MG63 (cell line): ENCODE results near the gene TMEM106B. TPM values are rescaled to one million over a fixed set of nuclear protein-coding genes. Genes with fewer than 3 reads are reported as not detected.

ENCODE experiments used
- DNase-seq: peaks from one replicate; pipeline ENCODE4 v3.0.0-alpha.2; 2020
- H3K27me3 ChIP-seq: fragments of 250-450 bp; sonication (Bioruptor Pico); 2 replicates; pipeline ENCODE4 v1.5.1; 2020; ENCODE audit warnings: mild to moderate bottlenecking, moderate library complexity
- H3K36me3 ChIP-seq: fragments of 250-450 bp; sonication (Bioruptor Pico); 2 replicates; pipeline ENCODE4 v1.5.1; 2020; ENCODE audit warnings: mild to moderate bottlenecking, moderate library complexity
- H3K4me3 ChIP-seq: fragments of 250-450 bp; sonication (Bioruptor Pico); 2 replicates; pipeline ENCODE4 v1.5.1; 2020; ENCODE audit warnings: mild to moderate bottlenecking, moderate library complexity
- H3K9me3 ChIP-seq: fragments of 250-450 bp; sonication (Bioruptor Pico); 2 replicates; pipeline ENCODE4 v1.5.1; 2020; ENCODE audit warnings: mild to moderate bottlenecking, moderate library complexity
- total RNA-seq: library from RNA; depleted of rRNA; stranded (reverse); fragments of >200 nt; shearing (Covaris generic); gene quantifications from 2 replicates; pipeline ENCODE4 v1.2.3, GENCODE V29; 2014; ENCODE audit warnings: low replicate concordance; rRNA removed

Gene TMEM106B
- total RNA-seq, 1 experiment from 2014 or later, result 37.2 TPM

DNA sequence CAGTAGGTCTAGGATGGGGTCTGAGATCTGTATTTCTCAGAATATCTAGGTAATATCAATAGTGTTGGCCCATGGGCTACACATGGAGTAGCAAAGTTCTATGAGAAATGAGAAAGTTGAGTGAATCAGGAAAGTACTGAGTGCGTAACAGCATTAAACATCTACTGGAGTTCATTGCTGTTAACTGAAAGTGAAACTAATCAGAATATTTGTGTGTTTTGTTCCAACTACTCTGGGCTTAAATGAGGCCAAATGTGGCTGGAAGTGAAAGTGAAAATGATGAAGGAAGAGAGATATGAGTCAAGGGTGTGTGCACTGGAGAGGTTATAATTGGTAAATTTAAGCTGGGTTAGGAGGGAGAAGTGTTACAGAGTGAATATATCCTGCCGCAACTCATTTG lies 46.5 kb downstream of the TMEM106B start:
- no peak for DNase-seq

DNA sequence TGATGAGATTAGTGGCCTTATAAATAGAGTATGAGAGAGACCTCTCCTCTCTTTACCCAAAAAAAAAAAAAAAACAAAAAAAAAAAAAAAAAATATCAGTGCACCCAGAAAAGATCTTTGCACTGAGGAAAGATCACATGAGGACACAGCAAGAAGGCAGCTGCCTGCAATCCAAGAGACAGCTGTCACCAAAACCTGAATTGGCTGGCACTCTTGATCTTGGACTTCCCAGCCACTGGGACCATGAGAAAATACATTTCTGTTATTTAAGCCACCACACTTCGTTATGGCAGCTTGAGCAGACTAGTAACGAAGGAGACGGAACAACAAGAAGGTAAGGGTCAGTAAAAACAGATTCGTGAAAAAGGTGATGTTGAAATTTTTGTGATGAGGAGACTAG lies 47.0 kb downstream of the TMEM106B start:
- DNase-seq, result no peak
- Histone ChIP-seq H3K27me3 (no peaks in the 10 kb centered on the region), H3K4me3 (no peak overlapping the region), H3K9me3 (no peaks in the 10 kb centered on the region), H3K36me3 (no peaks in the 10 kb centered on the region)

More for the DNA sequence above, 46.5 kb downstream of the TMEM106B start:
- Histone ChIP-seq H3K27me3 (no peaks in the 10 kb centered on the region), H3K36me3 (no peaks in the 10 kb centered on the region), H3K9me3 (no peaks in the 10 kb centered on the region), H3K4me3 (no peak overlapping the region)

DNA sequence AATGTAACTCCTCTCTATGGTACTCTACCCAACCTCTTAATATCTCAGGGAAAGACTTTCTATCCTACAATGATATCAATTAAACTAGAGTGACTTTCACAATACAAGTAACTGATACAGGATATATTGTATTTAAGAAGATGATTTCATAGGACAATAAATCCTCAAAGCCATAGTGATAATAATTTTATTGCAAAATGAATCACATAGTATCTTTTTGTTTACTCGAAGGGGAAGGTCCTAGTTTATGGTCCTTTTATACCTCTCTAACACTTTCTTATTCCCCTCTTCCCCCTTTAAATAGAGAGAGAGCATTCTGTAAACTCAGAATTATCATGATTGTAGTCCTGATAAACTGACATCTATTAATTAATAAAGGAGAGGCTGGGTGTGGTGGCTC lies 56.4 kb downstream of the TMEM106B start:
- no peak for DNase-seq
- Histone ChIP-seq H3K36me3 (no peaks in the 10 kb centered on the region), H3K4me3 (no peak overlapping the region), H3K27me3 (no peaks in the 10 kb centered on the region), H3K9me3 (no peaks in the 10 kb centered on the region)

DNA sequence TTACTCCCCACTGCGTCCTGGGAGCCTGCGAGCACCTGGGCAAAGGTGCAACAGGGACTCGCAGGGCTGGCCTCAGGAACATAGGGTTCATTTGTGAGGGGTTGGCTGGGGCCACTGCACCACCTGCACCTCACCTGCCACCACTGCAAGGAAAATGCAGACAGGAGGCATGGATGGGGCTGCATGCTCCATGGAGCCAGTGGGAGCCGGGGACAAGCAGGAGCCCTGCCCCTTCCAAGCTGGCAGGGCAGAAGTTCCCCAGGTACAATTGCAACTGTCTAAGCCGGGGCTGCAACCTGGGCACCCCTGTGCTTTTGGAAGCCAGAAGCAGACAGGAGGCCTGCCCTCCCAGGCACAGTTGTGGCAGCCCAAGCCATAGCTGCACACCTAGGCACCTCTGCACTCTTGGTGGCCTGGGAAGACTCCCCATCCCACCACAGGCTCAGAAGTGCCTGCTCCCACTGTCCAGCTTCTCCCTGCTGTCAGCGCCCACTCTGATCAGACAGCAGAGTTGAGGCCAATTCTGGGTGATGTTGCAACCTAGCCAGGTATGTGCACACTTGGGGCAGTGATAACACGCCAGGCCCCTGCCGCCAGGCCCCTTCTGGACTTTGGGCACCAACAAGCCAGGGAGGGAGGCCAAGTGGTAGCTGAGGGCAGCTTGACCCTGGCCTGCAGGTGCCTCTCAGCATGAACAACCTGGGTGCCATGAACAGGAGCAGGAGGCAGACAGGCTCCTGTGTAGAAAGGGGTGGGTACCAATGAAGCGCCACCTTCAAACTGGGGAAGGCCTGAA lies 58.2 kb downstream of the TMEM106B start:
- no peaks in the 10 kb centered on the region for H3K9me3 ChIP-seq
- H3K4me3 ChIP-seq, result no peak overlapping the region
- no peaks in the 10 kb centered on the region for H3K36me3 ChIP-seq
- no peak for DNase-seq
- no peaks in the 10 kb centered on the region for H3K27me3 ChIP-seq

DNA sequence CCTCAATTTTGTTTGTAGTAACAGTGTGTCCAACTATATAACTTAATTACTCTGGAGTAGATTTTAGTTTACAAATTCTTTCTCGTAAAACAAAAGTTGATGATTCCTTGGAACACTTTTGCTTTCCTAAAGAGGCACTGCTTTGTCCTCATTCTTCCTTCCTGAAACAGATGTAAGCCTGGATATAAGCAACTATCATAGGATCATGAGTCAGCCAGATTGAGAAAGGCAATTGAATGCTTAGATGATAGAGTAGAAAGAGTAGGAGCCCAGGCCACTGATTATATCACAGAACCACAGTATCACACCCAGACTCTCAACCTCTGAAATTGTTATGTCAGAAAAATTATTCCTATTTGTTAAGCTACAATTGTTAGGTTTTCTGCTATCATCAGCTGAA lies 69.9 kb downstream of the TMEM106B start:
- Histone ChIP-seq H3K9me3 (no peaks in the 10 kb centered on the region), H3K4me3 (no peak overlapping the region)
- no peak for DNase-seq

DNA sequence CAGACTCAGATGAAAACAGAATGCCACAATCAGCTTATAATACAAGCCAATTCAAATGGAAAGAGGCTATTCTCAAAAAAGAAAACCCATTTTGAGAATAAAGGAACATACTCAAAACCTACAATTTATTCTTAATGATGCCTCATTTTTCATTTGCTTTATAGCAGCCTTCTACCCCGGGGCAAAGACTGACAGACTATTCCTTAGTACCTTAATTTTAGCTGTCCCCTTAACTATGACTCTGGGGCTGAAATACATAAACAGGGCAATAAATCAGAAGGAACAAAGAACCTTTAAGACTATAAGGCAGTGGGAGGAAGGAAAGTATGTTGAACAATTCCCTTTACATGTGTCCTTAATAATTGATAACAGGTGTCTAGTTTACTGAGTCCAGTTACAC lies 76.8 kb downstream of the TMEM106B start:
- no peaks in the 10 kb centered on the region for H3K9me3 ChIP-seq
- H3K4me3 ChIP-seq, result no peak overlapping the region
- no peak for DNase-seq
- H3K36me3 ChIP-seq, result no peaks in the 10 kb centered on the region
- no peaks in the 10 kb centered on the region for H3K27me3 ChIP-seq

More for the DNA sequence above, 69.9 kb downstream of the TMEM106B start:
- Histone ChIP-seq H3K27me3 (no peaks in the 10 kb centered on the region; the same call in 1 of the 2 replicates), H3K36me3 (no peaks in the 10 kb centered on the region)

DNA sequence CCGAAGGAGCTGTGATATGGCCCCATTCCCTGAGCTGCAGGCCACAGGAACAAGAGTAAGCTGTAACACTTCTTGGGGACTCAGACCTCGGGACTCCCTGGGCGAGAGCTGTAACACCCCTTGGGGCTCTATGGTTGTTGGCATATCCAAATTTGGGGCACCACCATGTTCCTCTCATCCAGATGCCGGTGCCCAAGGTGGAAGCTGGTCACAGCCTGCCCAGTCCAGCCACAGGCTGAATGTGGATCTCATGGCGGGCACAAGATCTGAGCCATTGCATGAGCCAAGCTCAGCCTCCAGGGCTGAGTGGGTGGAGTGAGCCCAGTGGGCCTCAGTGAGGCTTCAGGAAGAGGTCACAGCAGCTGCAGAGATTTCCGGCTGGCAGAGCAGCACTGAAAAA lies 78.9 kb downstream of the TMEM106B start:
- no peaks in the 10 kb centered on the region for H3K36me3 ChIP-seq
- DNase-seq, result no peak
- H3K27me3 ChIP-seq, result no peaks in the 10 kb centered on the region
- H3K9me3 ChIP-seq, result no peaks in the 10 kb centered on the region
- no peak overlapping the region for H3K4me3 ChIP-seq

DNA sequence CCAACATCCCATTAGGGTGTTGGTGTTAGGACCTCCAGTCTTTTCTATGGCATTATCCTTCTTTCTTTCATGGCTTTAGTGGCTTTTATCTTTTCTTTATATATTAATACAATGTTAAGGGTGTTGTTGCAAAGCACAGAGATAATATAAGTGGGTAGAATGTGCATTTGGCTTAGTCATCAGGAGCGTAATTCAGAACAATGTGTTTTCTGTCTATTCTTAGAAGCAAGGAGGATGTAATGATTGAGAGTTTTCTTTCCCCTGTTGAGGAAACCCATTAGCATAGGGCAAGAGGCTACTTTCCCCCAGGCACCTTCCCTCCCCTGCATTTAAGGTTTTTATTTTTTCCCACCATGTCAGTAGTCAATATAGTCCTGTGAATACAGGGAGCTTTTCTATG lies 79.7 kb downstream of the TMEM106B start:
- Histone ChIP-seq H3K4me3 (no peak overlapping the region), H3K36me3 (no peaks in the 10 kb centered on the region), H3K9me3 (no peaks in the 10 kb centered on the region), H3K27me3 (no peaks in the 10 kb centered on the region)
- DNase-seq, result no peak

DNA sequence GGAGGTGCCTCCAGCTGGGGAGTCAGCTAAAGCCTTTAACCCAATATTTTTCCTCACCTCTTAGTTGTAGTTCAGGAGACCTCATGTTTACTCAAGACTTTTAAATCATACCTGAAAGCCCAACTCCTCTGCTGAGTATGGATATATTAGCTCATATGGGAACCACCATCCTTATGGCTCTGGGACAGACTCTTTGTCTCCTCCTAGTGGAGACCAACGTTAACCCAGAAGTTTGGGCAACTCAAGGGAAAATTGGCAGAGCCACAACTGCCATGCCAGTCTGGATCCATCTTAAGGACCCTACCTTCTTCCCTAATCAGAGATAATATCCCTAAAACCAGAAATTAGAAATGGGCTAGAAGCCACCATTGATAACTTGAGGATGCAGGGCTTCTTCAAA lies 80.8 kb downstream of the TMEM106B start:
- Histone ChIP-seq H3K27me3 (no peaks in the 10 kb centered on the region), H3K36me3 (no peaks in the 10 kb centered on the region), H3K4me3 (no peak overlapping the region), H3K9me3 (no peaks in the 10 kb centered on the region)
- no peak for DNase-seq

Other genes starting within 250 kb of the TMEM106B start
- gene VWDE, start 192.6 kb downstream of the TMEM106B start, total RNA-seq, result not detected in 2 replicates